HG03064 (cell line): ENCODE data around the gene CABLES1.
"Not testable (repeated sequence)": the region's sequence is repeated elsewhere in the genome, so short reads cannot be mapped to it uniquely, and the experiment has no call there.

Experiments
- ATAC-seq: cut with Tn5 transposase; IDR thresholded peaks from one replicate; pipeline ENCODE4 v1.9.1; 2021; ENCODE audit warnings: low read depth; ENCODE audit not compliant: unreplicated experiment

CABLES1 gene

GRCh38 chr18:23141104-23141999 is 6.1 kb downstream of the CABLES1 start:
- ATAC-seq, result no peak

GRCh38 chr18:23142251-23142929 is 7.1 kb downstream of the CABLES1 start:
- ATAC-seq, result no peak

GRCh38 chr18:23143016-23143814 is 7.9 kb downstream of the CABLES1 start:
- no peak for ATAC-seq

GRCh38 chr18:23143815-23144261 is 8.6 kb downstream of the CABLES1 start:
- ATAC-seq, result no peak

GRCh38 chr18:23144640-23145039 is 9.4 kb downstream of the CABLES1 start:
- ATAC-seq, result no peak

GRCh38 chr18:23145621-23146020 is 10.3 kb downstream of the CABLES1 start:
- no peak for ATAC-seq

GRCh38 chr18:23146861-23147469 is 11.7 kb downstream of the CABLES1 start:
- no peak for ATAC-seq

- ATAC-seq, result no peak
These were observed 13.1 kb downstream of the CABLES1 start for GRCh38 chr18:23148382-23148781.

GRCh38 chr18:23149570-23149969 is 14.3 kb downstream of the CABLES1 start:
- ATAC-seq, result no peak

GRCh38 chr18:23151414-23152099 is 16.3 kb downstream of the CABLES1 start:
- no peak for ATAC-seq

- ATAC-seq, result no peak
These were observed 18.7 kb downstream of the CABLES1 start for GRCh38 chr18:23154030-23154429.

GRCh38 chr18:23154823-23155500 is 19.7 kb downstream of the CABLES1 start:
- no peak for ATAC-seq

GRCh38 chr18:23155537-23155936 is 20.3 kb downstream of the CABLES1 start:
- no peak for ATAC-seq

- no peak for ATAC-seq
These were observed 20.8 kb downstream of the CABLES1 start for GRCh38 chr18:23156134-23156533.

GRCh38 chr18:23158058-23158457 is 22.8 kb downstream of the CABLES1 start:
- no peak for ATAC-seq

- not testable (repeated sequence) for ATAC-seq
These were observed 23.6 kb downstream of the CABLES1 start for GRCh38 chr18:23158884-23159283.

- ATAC-seq, result no peak
These were observed 24.1 kb downstream of the CABLES1 start for GRCh38 chr18:23159344-23159743.

GRCh38 chr18:23162473-23162872 is 27.2 kb downstream of the CABLES1 start:
- no peak for ATAC-seq

GRCh38 chr18:23163786-23164533 is 28.7 kb downstream of the CABLES1 start:
- no peak for ATAC-seq
